ENCODE results near the gene ASB4.

The ASB4 gene

GRCh38 chr7:95525503-95525902 lies 39.8 kb downstream of the ASB4 start:
- CTCF ChIA-PET = interaction anchor here (1.2 to 6.0 kb wide), 3 partner anchors 115 to 269 kb away, joined by 3 to 89 read pairs (median 3); no protein-coding TSS in a partner anchor
- no peak overlapping the region for H3K4me3 Mint-ChIP-seq
- DNase-seq = no peak
- no peaks in the 10 kb centered on the region for H3K9me3 Mint-ChIP-seq
- H3K27ac Mint-ChIP-seq = no peak overlapping the region
- peaks cover 7% of the 10 kb centered on the region for H3K27me3 Mint-ChIP-seq
- no peaks in the 10 kb centered on the region for H3K36me3 Mint-ChIP-seq
- H3K4me1 Mint-ChIP-seq = no peaks in the 10 kb centered on the region

- no peak for DNase-seq
- CTCF ChIA-PET = interaction anchor here (0.7 to 6.0 kb wide), 8 partner anchors 11 to 268 kb away, joined by 3 to 89 read pairs (median 3); no protein-coding TSS in a partner anchor
Observed at GRCh38 chr7:95526128-95526738, 40.5 kb downstream of the ASB4 start.

GRCh38 chr7:95527033-95527775 lies 41.5 kb downstream of the ASB4 start:
- Mint-ChIP-seq H3K36me3 (no peaks in the 10 kb centered on the region), H3K4me3 (no peak overlapping the region), H3K4me1 (no peaks in the 10 kb centered on the region), H3K27ac (no peak overlapping the region), H3K27me3 (peaks cover 7% of the 10 kb centered on the region), H3K9me3 (no peaks in the 10 kb centered on the region)
- DNase-seq = peak; percentile 31
- CTCF ChIA-PET = interaction anchor here (0.7 to 6.0 kb wide), 5 partner anchors 12 to 162 kb away, joined by 3 to 89 read pairs (median 3); no protein-coding TSS in a partner anchor

More at GRCh38 chr7:95526128-95526738, 40.5 kb downstream of the ASB4 start:
- H3K36me3 Mint-ChIP-seq = no peaks in the 10 kb centered on the region
- H3K9me3 Mint-ChIP-seq = no peaks in the 10 kb centered on the region
- peaks cover 7% of the 10 kb centered on the region for H3K27me3 Mint-ChIP-seq
- H3K4me1 Mint-ChIP-seq = no peaks in the 10 kb centered on the region
- no peak overlapping the region for H3K27ac Mint-ChIP-seq
- H3K4me3 Mint-ChIP-seq = no peak overlapping the region

GRCh38 chr7:95527776-95528250 lies 42.1 kb downstream of the ASB4 start:
- Mint-ChIP-seq H3K9me3 (no peaks in the 10 kb centered on the region), H3K27ac (no peak overlapping the region), H3K27me3 (peaks cover 7% of the 10 kb centered on the region), H3K36me3 (no peaks in the 10 kb centered on the region), H3K4me3 (no peak overlapping the region), H3K4me1 (no peaks in the 10 kb centered on the region)
- CTCF ChIA-PET = interaction anchor here (0.7 to 6.0 kb wide), 3 partner anchors 17 to 343 kb away, joined by 3 to 89 read pairs (median 6); no protein-coding TSS in a partner anchor
- DNase-seq = no peak

- Mint-ChIP-seq H3K4me1 (no peaks in the 10 kb centered on the region), H3K36me3 (no peaks in the 10 kb centered on the region), H3K9me3 (no peaks in the 10 kb centered on the region), H3K4me3 (no peak overlapping the region), H3K27ac (no peak overlapping the region), H3K27me3 (peaks cover 7% of the 10 kb centered on the region)
- no peak for DNase-seq
- CTCF ChIA-PET = interaction anchor here (0.9 to 6.0 kb wide), 2 partner anchors 159 to 240 kb away, joined by 3 to 89 read pairs; no protein-coding TSS in a partner anchor
Observed at GRCh38 chr7:95529701-95530100, 44.0 kb downstream of the ASB4 start.

- Mint-ChIP-seq H3K36me3 (no peaks in the 10 kb centered on the region), H3K27me3 (peaks cover 7% of the 10 kb centered on the region), H3K4me3 (no peak overlapping the region), H3K9me3 (no peaks in the 10 kb centered on the region), H3K4me1 (no peaks in the 10 kb centered on the region), H3K27ac (no peak overlapping the region)
- CTCF ChIA-PET = no interaction called here
- no peak for DNase-seq
Observed at GRCh38 chr7:95530881-95531280, 45.1 kb downstream of the ASB4 start.

- H3K4me1 Mint-ChIP-seq = no peaks in the 10 kb centered on the region
- no peaks in the 10 kb centered on the region for H3K36me3 Mint-ChIP-seq
- DNase-seq = no peak
- H3K4me3 Mint-ChIP-seq = no peak overlapping the region
- no peak overlapping the region for H3K27ac Mint-ChIP-seq
- CTCF ChIA-PET = interaction anchor here (1.4 kb wide), 1 partner anchor 21 kb away, joined by 3 read pairs; no protein-coding TSS in a partner anchor
- H3K9me3 Mint-ChIP-seq = no peaks in the 10 kb centered on the region
- H3K27me3 Mint-ChIP-seq = peaks cover 4% of the 10 kb centered on the region
Observed at GRCh38 chr7:95531605-95532219, 46.0 kb downstream of the ASB4 start.

- Mint-ChIP-seq H3K36me3 (no peaks in the 10 kb centered on the region), H3K4me3 (no peak overlapping the region), H3K4me1 (no peaks in the 10 kb centered on the region), H3K27me3 (no peaks in the 10 kb centered on the region), H3K9me3 (no peaks in the 10 kb centered on the region), H3K27ac (no peak overlapping the region)
- DNase-seq = no peak
- CTCF ChIA-PET = interaction anchor here (1.6 kb wide), 1 partner anchor 23 kb away, joined by 5 read pairs; no protein-coding TSS in a partner anchor
Observed at GRCh38 chr7:95534796-95535195, 49.1 kb downstream of the ASB4 start.

GRCh38 chr7:95535662-95536061 lies 49.9 kb downstream of the ASB4 start:
- no peak overlapping the region for H3K4me3 Mint-ChIP-seq
- H3K4me1 Mint-ChIP-seq = no peaks in the 10 kb centered on the region

GRCh38 chr7:95536656-95537311 lies 51.0 kb downstream of the ASB4 start:
- no peaks in the 10 kb centered on the region for H3K27me3 Mint-ChIP-seq
- no peak overlapping the region for H3K4me3 Mint-ChIP-seq
- no peak for DNase-seq
- CTCF ChIA-PET = interaction anchor here (1.4 kb wide), 1 partner anchor 154 kb away, joined by 3 read pairs; no protein-coding TSS in a partner anchor
- H3K27ac Mint-ChIP-seq = no peak overlapping the region
- no peaks in the 10 kb centered on the region for H3K9me3 Mint-ChIP-seq
- H3K4me1 Mint-ChIP-seq = no peaks in the 10 kb centered on the region
- no peaks in the 10 kb centered on the region for H3K36me3 Mint-ChIP-seq

More at GRCh38 chr7:95535662-95536061, 49.9 kb downstream of the ASB4 start:
- no peaks in the 10 kb centered on the region for H3K36me3 Mint-ChIP-seq
- H3K27ac Mint-ChIP-seq = no peak overlapping the region
- CTCF ChIA-PET = interaction anchor here (1.4 to 1.6 kb wide), 2 partner anchors 24 to 155 kb away, joined by 3 to 5 read pairs; no protein-coding TSS in a partner anchor
- no peaks in the 10 kb centered on the region for H3K9me3 Mint-ChIP-seq
- no peak for DNase-seq
- H3K27me3 Mint-ChIP-seq = no peaks in the 10 kb centered on the region

- no peak for DNase-seq
- Mint-ChIP-seq H3K4me1 (no peaks in the 10 kb centered on the region), H3K27ac (no peak overlapping the region), H3K9me3 (no peaks in the 10 kb centered on the region), H3K27me3 (no peaks in the 10 kb centered on the region), H3K36me3 (no peaks in the 10 kb centered on the region), H3K4me3 (no peak overlapping the region)
- CTCF ChIA-PET = no interaction called here
Observed at GRCh38 chr7:95537468-95537867, 51.7 kb downstream of the ASB4 start.

GRCh38 chr7:95539426-95539825 lies 53.7 kb downstream of the ASB4 start:
- no peaks in the 10 kb centered on the region for H3K9me3 Mint-ChIP-seq
- no peaks in the 10 kb centered on the region for H3K27me3 Mint-ChIP-seq
- H3K4me3 Mint-ChIP-seq = no peak overlapping the region
- H3K27ac Mint-ChIP-seq = no peak overlapping the region
- no peaks in the 10 kb centered on the region for H3K36me3 Mint-ChIP-seq
- CTCF ChIA-PET = interaction anchor here (0.7 kb wide), 1 partner anchor 13 kb away, joined by 3 read pairs; no protein-coding TSS in a partner anchor
- H3K4me1 Mint-ChIP-seq = no peaks in the 10 kb centered on the region
- DNase-seq = no peak

- Mint-ChIP-seq H3K4me1 (no peaks in the 10 kb centered on the region), H3K27me3 (no peaks in the 10 kb centered on the region), H3K27ac (no peak overlapping the region), H3K9me3 (no peaks in the 10 kb centered on the region), H3K36me3 (no peaks in the 10 kb centered on the region), H3K4me3 (no peak overlapping the region)
- DNase-seq = no peak
- CTCF ChIA-PET = no interaction called here
Observed at GRCh38 chr7:95540366-95540765, 54.6 kb downstream of the ASB4 start.

- no peak for DNase-seq
- H3K36me3 Mint-ChIP-seq = no peaks in the 10 kb centered on the region
- no peaks in the 10 kb centered on the region for H3K4me1 Mint-ChIP-seq
- H3K9me3 Mint-ChIP-seq = no peaks in the 10 kb centered on the region
- no peaks in the 10 kb centered on the region for H3K27me3 Mint-ChIP-seq
- no peak overlapping the region for H3K4me3 Mint-ChIP-seq
- H3K27ac Mint-ChIP-seq = no peak overlapping the region
- CTCF ChIA-PET = no interaction called here
Observed at GRCh38 chr7:95543312-95543711, 57.6 kb downstream of the ASB4 start.
